Measurements from ENCODE around the gene AIMP1. TPM values are rescaled to one million over a fixed set of nuclear protein-coding genes. Genes with fewer than 3 reads are reported as not detected.
"Not testable (repeated sequence)": the region's sequence is repeated elsewhere in the genome, so short reads cannot be mapped to it uniquely, and the experiment has no call there.

The AIMP1 gene
- total RNA-seq, 2 donors from 2014 or later = 46.0 to 58.9 TPM

DNA sequence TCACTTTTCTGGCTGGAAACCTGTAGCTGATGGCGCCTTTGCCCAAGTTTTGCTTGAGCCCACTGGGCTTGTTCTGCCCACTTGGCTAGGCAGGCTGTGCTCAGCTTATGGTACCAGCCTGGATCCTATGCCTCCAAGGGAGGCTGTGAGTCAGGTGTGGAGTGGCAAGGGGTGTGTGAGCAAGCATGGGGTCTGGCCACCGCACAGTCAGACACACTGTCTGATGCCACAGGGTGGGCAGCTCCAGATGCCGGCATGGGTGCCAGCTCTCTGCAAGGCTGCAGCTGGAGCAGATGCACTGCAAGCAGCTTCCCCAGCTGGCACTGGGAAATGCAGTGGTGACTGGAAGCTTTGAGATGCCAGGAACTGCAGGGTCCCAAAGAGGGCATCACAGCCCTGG, 68.5 kb downstream of the AIMP1 start:
- Histone ChIP-seq H3K9me3 (ENCODE audit: control insufficient read depth, low read length) (no peaks in the 10 kb centered on the region), H3K9ac (ENCODE audit: extremely low read depth, low read length, poor library complexity, severe bottlenecking) (no peak overlapping the region), H3K27me3 (ENCODE audit: control insufficient read depth, insufficient read depth, low read length, poor library complexity, severe bottlenecking) (no peaks in the 10 kb centered on the region), H3K36me3 (ENCODE audit: control insufficient read depth, insufficient read depth, low read length) (no peaks in the 10 kb centered on the region), H3K4me3 (ENCODE audit: low read length) (no peak overlapping the region), H3K4me1 (ENCODE audit: control insufficient read depth, insufficient read depth, low read length) (no peaks in the 10 kb centered on the region), H3K27ac (ENCODE audit: low read depth, low read length) (no peak overlapping the region)
- Mint-ChIP-seq H3K9me3 (no peaks in the 10 kb centered on the region), H3K36me3 (ENCODE audit: low read depth) (no peaks in the 10 kb centered on the region), H3K4me1 (no peaks in the 10 kb centered on the region), H3K27ac (no peak overlapping the region), H3K27me3 (ENCODE audit: insufficient read depth) (no peaks in the 10 kb centered on the region), H3K4me3 (no peak overlapping the region)
- no peak for DNase-seq
- TF ChIP-seq, protein P1, sequence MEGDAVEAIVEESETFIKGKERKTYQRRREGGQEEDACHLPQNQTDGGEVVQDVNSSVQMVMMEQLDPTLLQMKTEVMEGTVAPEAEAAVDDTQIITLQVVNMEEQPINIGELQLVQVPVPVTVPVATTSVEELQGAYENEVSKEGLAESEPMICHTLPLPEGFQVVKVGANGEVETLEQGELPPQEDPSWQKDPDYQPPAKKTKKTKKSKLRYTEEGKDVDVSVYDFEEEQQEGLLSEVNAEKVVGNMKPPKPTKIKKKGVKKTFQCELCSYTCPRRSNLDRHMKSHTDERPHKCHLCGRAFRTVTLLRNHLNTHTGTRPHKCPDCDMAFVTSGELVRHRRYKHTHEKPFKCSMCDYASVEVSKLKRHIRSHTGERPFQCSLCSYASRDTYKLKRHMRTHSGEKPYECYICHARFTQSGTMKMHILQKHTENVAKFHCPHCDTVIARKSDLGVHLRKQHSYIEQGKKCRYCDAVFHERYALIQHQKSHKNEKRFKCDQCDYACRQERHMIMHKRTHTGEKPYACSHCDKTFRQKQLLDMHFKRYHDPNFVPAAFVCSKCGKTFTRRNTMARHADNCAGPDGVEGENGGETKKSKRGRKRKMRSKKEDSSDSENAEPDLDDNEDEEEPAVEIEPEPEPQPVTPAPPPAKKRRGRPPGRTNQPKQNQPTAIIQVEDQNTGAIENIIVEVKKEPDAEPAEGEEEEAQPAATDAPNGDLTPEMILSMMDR (conservative IDR thresholded peaks at IDR 0.05) = no peak
- 83 to 94% methylated on average over 1 to 3 of the region's 3 CpGs for WGBS, 2 experiments (ENCODE audit: insufficient coverage in 1 of 2, insufficient read length in 1 of 2)

DNA sequence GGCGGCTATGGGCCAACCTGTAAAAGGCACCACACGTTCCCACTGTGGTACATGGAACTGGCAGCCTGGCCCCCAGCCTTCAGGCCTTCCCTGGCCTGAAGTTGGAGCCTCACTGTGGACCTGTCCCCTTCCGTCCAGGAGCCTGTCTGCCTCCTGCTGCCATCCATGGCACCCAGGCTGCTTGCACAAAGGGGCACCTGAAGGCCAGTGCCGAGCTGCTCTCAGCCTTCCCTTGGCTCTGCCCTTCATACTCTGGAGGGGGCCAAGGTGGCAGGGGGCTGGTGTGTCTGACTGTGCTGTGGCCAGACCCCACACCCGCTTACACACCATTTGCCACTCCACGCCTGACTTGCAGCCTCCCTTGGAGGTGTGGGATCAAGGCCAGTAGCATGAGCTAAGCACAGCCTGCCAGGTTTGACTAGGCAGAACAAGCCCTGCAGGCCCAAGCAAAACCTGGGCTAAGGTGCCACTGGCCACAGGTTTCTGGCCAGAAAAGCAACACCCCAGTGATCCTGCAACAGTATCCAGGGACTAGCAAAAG, 69.6 kb downstream of the AIMP1 start:
- H3K9ac ChIP-seq (ENCODE audit: extremely low read depth, low read length, poor library complexity, severe bottlenecking) = no peak overlapping the region
- no peaks in the 10 kb centered on the region for H3K27me3 Mint-ChIP-seq (ENCODE audit: insufficient read depth)
- no peak overlapping the region for H3K4me3 Mint-ChIP-seq
- H3K36me3 ChIP-seq (ENCODE audit: control insufficient read depth, insufficient read depth, low read length) = no peaks in the 10 kb centered on the region
- H3K4me3 ChIP-seq (ENCODE audit: low read length) = no peak overlapping the region
- no peak overlapping the region for H3K27ac Mint-ChIP-seq
- TF ChIP-seq, protein P1 (conservative IDR thresholded peaks at IDR 0.05) = no peak
- H3K27me3 ChIP-seq (ENCODE audit: control insufficient read depth, insufficient read depth, low read length, poor library complexity, severe bottlenecking) = no peaks in the 10 kb centered on the region
- H3K4me1 Mint-ChIP-seq = no peaks in the 10 kb centered on the region
- no peaks in the 10 kb centered on the region for H3K9me3 Mint-ChIP-seq
- H3K9me3 ChIP-seq (ENCODE audit: control insufficient read depth, low read length) = no peaks in the 10 kb centered on the region
- DNase-seq = no peak
- 82 to 91% methylated on average over 2 to 6 of the region's 6 CpGs for WGBS, 2 experiments (ENCODE audit: insufficient coverage in 1 of 2, insufficient read length in 1 of 2)
- no peaks in the 10 kb centered on the region for H3K36me3 Mint-ChIP-seq (ENCODE audit: low read depth)
- no peak overlapping the region for H3K27ac ChIP-seq (ENCODE audit: low read depth, low read length)
- H3K4me1 ChIP-seq (ENCODE audit: control insufficient read depth, insufficient read depth, low read length) = no peaks in the 10 kb centered on the region

DNA sequence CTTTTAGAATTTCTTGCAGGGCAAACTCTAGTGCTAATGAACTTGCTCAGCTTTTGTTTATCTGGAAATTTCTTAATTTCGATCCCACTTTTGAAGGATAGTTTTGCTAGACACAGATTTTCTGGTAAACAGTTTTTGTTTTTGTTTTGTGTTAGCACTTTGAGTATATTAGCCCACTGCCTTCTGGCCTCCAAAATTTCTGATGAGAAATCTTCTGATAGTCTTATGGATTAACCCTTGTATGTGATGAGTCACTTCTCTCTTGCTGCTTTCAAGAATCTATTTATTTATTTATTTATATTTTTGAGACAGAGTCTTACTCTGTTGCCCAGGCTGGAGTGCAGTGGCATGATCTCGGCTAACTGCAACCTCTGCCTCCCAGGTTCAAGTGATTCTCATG, 79.2 kb downstream of the AIMP1 start:
- Mint-ChIP-seq H3K27ac (no peak overlapping the region), H3K9me3 (peaks cover 23% of the 10 kb centered on the region), H3K4me1 (no peaks in the 10 kb centered on the region), H3K4me3 (no peak overlapping the region), H3K36me3 (ENCODE audit: low read depth) (peaks cover 2% of the 10 kb centered on the region), H3K27me3 (ENCODE audit: insufficient read depth) (no peaks in the 10 kb centered on the region)
- DNase-seq = no peak
- H3K9ac ChIP-seq (ENCODE audit: extremely low read depth, low read length, poor library complexity, severe bottlenecking) = no peak overlapping the region
- TF ChIP-seq, protein P1 (conservative IDR thresholded peaks at IDR 0.05) = no peak
- no peaks in the 10 kb centered on the region for H3K27me3 ChIP-seq (ENCODE audit: control insufficient read depth, insufficient read depth, low read length, poor library complexity, severe bottlenecking)
- peaks cover 15% of the 10 kb centered on the region for H3K9me3 ChIP-seq (ENCODE audit: control insufficient read depth, low read length)
- no peaks in the 10 kb centered on the region for H3K36me3 ChIP-seq (ENCODE audit: control insufficient read depth, insufficient read depth, low read length)
- no peaks in the 10 kb centered on the region for H3K4me1 ChIP-seq (ENCODE audit: control insufficient read depth, insufficient read depth, low read length)
- WGBS, 2 experiments (ENCODE audit: insufficient coverage in 1 of 2, insufficient read length in 1 of 2) = 83 to 90% methylated on average over 2 of the region's 2 CpGs
- no peak overlapping the region for H3K4me3 ChIP-seq (ENCODE audit: low read length)
- H3K27ac ChIP-seq (ENCODE audit: low read depth, low read length) = no peak overlapping the region

DNA sequence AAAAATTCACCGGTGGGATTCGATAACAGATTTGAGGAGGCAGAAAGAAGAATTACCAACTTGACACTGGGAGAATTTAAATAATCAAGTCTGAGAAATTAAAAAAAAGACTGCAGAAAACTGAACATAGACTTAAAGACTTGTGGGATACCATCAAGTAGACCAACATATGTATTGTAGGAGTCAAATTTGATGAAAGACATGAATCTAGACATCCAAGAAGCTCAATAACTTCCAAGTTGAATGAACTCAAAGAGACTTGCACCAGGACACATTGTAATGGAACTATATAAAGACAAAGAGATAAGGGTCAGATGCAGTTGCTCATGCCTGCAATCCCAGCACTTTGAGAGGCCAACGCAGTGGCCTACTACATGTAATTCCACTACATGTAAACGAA, 82.5 kb downstream of the AIMP1 start:
- H3K9me3 Mint-ChIP-seq = peaks cover 27% of the 10 kb centered on the region
- DNase-seq; H3K9ac ChIP-seq (ENCODE audit: extremely low read depth, low read length, poor library complexity, severe bottlenecking); H3K4me3 ChIP-seq (ENCODE audit: low read length); H3K4me1 Mint-ChIP-seq; H3K4me3 Mint-ChIP-seq; H3K36me3 ChIP-seq (ENCODE audit: control insufficient read depth, insufficient read depth, low read length); H3K27ac ChIP-seq (ENCODE audit: low read depth, low read length); H3K4me1 ChIP-seq (ENCODE audit: control insufficient read depth, insufficient read depth, low read length); H3K36me3 Mint-ChIP-seq (ENCODE audit: low read depth); H3K27me3 Mint-ChIP-seq (ENCODE audit: insufficient read depth); H3K27me3 ChIP-seq (ENCODE audit: control insufficient read depth, insufficient read depth, low read length, poor library complexity, severe bottlenecking); H3K27ac Mint-ChIP-seq: not testable (repeated sequence)
- H3K9me3 ChIP-seq (ENCODE audit: control insufficient read depth, low read length) = peaks cover 15% of the 10 kb centered on the region
- 83% methylated on average over 2 of the region's 4 CpGs; no CpG with 5 or more reads in 1 of the 2 experiments for WGBS, 2 experiments (ENCODE audit: insufficient coverage in 1 of 2, insufficient read length in 1 of 2)

All from endodermal cell (in vitro differentiated cells).